DMS 273 (cell line): ENCODE results near the gene NR2E1.
A peak's percentile ranks its signal among the peaks of the same experiment; 100 is the strongest.

Source experiments
- DNase-seq: peaks from one replicate; lab custom pipeline; 2025; ENCODE audit not compliant: unreplicated experiment; lab: John Stamatoyannopoulos, UW

NR2E1 gene

GRCh38 chr6:108170332-108171290 lies 4.8 kb downstream of the NR2E1 start:
- DNase-seq = no peak

- no peak for DNase-seq
Observed at GRCh38 chr6:108171291-108171917, 5.6 kb downstream of the NR2E1 start.

GRCh38 chr6:108171918-108172516 lies 6.2 kb downstream of the NR2E1 start:
- DNase-seq = no peak

DNA sequence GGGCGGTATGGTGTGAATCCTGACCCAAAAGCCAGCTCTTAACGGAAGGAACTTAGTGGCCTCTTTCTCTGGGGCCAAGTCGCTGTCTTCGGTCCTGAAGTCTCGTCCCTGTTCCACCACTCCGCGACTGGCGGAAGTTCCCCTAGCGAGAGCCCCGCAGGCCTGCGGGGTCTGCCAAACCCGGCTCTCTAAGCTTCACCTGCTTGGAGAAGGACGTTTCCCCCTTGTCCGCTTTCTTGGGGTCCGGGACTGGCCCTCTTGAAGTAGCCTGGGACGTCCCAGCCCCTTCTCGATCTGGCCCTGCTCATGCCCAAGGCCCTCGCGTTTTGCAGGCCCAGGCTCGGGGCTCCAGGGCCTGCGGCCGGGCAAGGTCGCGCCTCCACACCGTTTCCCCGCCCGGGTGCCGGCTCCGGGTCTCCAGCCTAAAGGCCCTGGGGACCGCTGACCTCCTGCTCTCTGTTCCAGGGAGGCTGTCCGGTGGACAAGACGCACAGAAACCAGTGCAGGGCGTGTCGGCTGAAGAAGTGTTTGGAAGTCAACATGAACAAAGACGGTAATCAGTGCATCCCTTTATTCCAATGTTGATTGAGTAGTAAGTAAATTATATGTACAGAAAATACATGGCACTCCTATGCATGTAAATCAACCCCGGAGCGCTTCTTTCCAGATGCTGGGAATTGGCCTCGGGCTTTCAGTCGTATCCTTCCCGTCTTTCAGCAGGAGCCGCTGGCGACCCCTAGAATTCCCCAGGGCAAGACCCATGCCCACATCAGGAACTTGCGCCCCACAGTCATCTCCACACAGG lies 8.8 kb downstream of the NR2E1 start:
- DNase-seq = no peak

- DNase-seq = no peak
Observed at GRCh38 chr6:108175176-108175591, 9.4 kb downstream of the NR2E1 start.

DNA sequence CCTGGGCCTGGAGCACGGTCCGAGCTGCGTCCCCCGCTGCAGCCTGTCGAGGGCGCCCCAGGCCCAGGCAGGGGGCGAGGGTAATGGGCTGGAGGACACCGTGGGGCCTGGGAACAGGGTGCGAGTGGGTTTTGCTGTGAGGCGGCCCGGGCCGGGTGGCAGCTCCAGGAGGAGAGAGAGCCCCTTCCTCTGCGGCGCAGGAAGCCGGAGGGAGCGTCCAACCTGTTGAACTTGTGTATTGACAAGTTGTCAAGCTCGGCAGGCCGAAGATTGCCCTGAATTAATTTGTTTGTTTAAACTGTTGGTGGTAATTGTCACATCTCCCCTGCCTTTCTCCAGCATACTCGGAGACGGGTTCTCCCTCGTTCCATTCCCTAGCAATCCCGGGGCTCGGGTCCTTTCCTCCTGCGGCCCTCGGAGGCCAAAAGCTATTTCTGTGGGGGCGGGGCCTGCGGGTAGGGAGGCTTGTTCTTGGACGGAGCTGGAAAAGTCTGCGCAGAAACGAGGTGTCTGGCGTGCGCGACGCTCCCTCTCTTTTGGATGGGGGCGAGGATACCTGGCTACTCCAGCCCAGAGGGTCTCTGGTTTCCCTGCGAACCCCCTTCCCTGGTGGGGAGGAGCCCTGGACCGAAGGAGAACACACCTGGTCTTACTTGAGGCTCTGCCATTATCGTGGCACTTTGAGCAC lies 9.9 kb downstream of the NR2E1 start:
- DNase-seq = no peak

GRCh38 chr6:108176281-108177089 lies 10.7 kb downstream of the NR2E1 start:
- DNase-seq = no peak

- no peak for DNase-seq
Observed at GRCh38 chr6:108179741-108180140, 13.9 kb downstream of the NR2E1 start.

- no peak for DNase-seq
Observed at GRCh38 chr6:108180266-108180665, 14.4 kb downstream of the NR2E1 start.

- DNase-seq = no peak
Observed at GRCh38 chr6:108180776-108181175, 15.0 kb downstream of the NR2E1 start.

- no peak for DNase-seq
Observed at GRCh38 chr6:108186226-108186625, 20.4 kb downstream of the NR2E1 start.

DNA sequence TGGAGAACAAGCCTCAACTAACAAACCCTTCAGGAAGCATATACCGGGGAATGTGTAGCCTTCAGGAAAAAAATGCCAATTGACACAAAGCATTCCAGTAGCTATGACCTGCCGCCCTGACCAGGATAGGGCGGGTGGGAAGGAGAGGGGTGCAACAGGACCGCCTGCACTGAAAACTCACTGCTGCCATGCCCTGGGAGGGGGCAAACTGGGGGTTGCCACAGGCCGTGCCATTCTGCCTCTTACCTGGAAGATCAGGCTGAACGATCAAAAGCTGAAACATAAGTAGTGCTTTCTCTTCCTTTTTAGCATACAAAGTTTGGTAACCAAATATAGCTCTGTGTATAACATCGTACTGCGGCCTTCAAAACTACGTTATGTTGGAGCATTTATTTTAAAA lies 21.7 kb downstream of the NR2E1 start:
- no peak for DNase-seq

GRCh38 chr6:108193131-108193530 lies 27.3 kb downstream of the NR2E1 start:
- no peak for DNase-seq

GRCh38 chr6:108193835-108194234 lies 28.0 kb downstream of the NR2E1 start:
- DNase-seq = no peak

DNA sequence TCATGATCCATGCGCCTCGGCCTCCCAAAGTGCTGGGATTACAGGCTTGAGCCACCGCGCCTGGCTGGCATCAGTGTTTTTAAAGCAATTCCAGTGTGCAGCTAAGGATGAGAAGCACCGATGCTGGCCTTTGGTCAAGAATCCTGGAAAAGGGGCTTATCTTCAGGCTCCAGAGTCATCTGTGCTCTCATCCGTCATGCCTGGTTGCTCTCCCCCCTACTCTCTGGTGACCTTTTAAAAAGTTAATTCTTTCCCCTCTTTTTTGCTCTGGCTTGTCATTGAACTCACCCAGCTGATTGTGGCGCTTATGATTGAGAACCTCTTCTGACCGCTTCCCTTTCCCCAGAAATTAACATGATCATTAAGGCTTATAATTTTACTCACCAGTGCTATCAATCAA lies 28.7 kb downstream of the NR2E1 start:
- DNase-seq = no peak

- no peak for DNase-seq
Observed at GRCh38 chr6:108195209-108195608, 29.4 kb downstream of the NR2E1 start.

GRCh38 chr6:108198761-108199498 lies 33.1 kb downstream of the NR2E1 start:
- DNase-seq = no peak

- DNase-seq = no peak
Observed at GRCh38 chr6:108200186-108200585, 34.4 kb downstream of the NR2E1 start.

- DNase-seq = peak; percentile 7
Observed at GRCh38 chr6:108200631-108201030, 34.8 kb downstream of the NR2E1 start.
